Measurements from ENCODE around the gene COG7.
"Not testable (repeated sequence)": the region's sequence is repeated elsewhere in the genome, so short reads cannot be mapped to it uniquely, and the experiment has no call there.

The COG7 gene

GRCh38 chr16:23391381-23392222 lies 61.4 kb downstream of the COG7 start:
- in situ Hi-C loops (cut with MboI; ENCODE audit: low pct_unique_long_range_greater_than_20kb, low sequenced_read_pairs, unreplicated experiment), result no loop called here
- DNase-seq (ENCODE audit: low spot score), result no peak

GRCh38 chr16:23389936-23390335 lies 63.1 kb downstream of the COG7 start:
- DNase-seq (ENCODE audit: low spot score); in situ Hi-C loops (cut with MboI; ENCODE audit: low pct_unique_long_range_greater_than_20kb, low sequenced_read_pairs, unreplicated experiment): not testable (repeated sequence)

More at GRCh38 chr16:23391381-23392222, 61.4 kb downstream of the COG7 start:
- no peak for TF ChIP-seq CTCF (IDR thresholded peaks at IDR 0.05; ENCODE audit: extremely low read depth, insufficient read depth, missing control alignments)

- TF ChIP-seq CTCF (IDR thresholded peaks at IDR 0.05; ENCODE audit: extremely low read depth, insufficient read depth, missing control alignments), result no peak
- DNase-seq (ENCODE audit: low spot score), result no peak
- in situ Hi-C loops (cut with MboI; ENCODE audit: low pct_unique_long_range_greater_than_20kb, low sequenced_read_pairs, unreplicated experiment), result no loop called here
Observed at GRCh38 chr16:23389201-23389600, 63.8 kb downstream of the COG7 start.

GRCh38 chr16:23388786-23389185 lies 64.2 kb downstream of the COG7 start:
- no peak for TF ChIP-seq CTCF (IDR thresholded peaks at IDR 0.05; ENCODE audit: extremely low read depth, insufficient read depth, missing control alignments)
- in situ Hi-C loops (cut with MboI; ENCODE audit: low pct_unique_long_range_greater_than_20kb, low sequenced_read_pairs, unreplicated experiment), result no loop called here
- DNase-seq (ENCODE audit: low spot score), result no peak

GRCh38 chr16:23387666-23388065 lies 65.3 kb downstream of the COG7 start:
- in situ Hi-C loops (cut with MboI; ENCODE audit: low pct_unique_long_range_greater_than_20kb, low sequenced_read_pairs, unreplicated experiment), result no loop called here

DNA sequence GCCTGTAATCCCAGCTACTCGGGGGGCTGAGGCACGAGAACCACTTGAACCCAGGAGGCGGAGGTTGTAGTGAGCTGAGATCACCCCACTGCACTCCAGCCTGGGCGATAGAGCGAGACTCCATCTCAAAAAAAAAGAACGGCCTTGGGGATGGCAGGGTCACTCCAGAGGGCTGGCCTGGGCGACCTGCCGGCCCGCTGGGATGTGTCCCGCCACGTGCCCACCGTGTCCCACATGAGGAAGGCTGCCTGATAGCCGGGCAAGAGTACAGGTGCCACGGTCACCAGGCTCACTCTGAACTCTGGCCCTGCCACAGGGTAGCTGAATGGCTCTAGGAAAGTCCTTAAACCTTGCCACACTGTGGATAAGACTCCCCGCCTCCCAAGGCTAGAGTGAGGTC lies 67.5 kb downstream of the COG7 start:
- in situ Hi-C loops (cut with MboI; ENCODE audit: low pct_unique_long_range_greater_than_20kb, low sequenced_read_pairs, unreplicated experiment), result no loop called here
- no peak for TF ChIP-seq CTCF (IDR thresholded peaks at IDR 0.05; ENCODE audit: extremely low read depth, insufficient read depth, missing control alignments)

More at GRCh38 chr16:23387666-23388065, 65.3 kb downstream of the COG7 start:
- TF ChIP-seq CTCF (IDR thresholded peaks at IDR 0.05; ENCODE audit: extremely low read depth, insufficient read depth, missing control alignments), result no peak
- no peak for DNase-seq (ENCODE audit: low spot score)

GRCh38 chr16:23384878-23385277 lies 68.1 kb downstream of the COG7 start:
- TF ChIP-seq CTCF (IDR thresholded peaks at IDR 0.05; ENCODE audit: extremely low read depth, insufficient read depth, missing control alignments), result no peak
- in situ Hi-C loops (cut with MboI; ENCODE audit: low pct_unique_long_range_greater_than_20kb, low sequenced_read_pairs, unreplicated experiment), result no loop called here
- no peak for DNase-seq (ENCODE audit: low spot score)

More for the DNA sequence above, 67.5 kb downstream of the COG7 start:
- DNase-seq (ENCODE audit: low spot score), result no peak

All from GM13977 (cell line).